ENCODE data around the gene ZNF813.
"Not testable (repeated sequence)": the region's sequence is repeated elsewhere in the genome, so short reads cannot be mapped to it uniquely, and the experiment has no call there.

The ZNF813 gene

DNA sequence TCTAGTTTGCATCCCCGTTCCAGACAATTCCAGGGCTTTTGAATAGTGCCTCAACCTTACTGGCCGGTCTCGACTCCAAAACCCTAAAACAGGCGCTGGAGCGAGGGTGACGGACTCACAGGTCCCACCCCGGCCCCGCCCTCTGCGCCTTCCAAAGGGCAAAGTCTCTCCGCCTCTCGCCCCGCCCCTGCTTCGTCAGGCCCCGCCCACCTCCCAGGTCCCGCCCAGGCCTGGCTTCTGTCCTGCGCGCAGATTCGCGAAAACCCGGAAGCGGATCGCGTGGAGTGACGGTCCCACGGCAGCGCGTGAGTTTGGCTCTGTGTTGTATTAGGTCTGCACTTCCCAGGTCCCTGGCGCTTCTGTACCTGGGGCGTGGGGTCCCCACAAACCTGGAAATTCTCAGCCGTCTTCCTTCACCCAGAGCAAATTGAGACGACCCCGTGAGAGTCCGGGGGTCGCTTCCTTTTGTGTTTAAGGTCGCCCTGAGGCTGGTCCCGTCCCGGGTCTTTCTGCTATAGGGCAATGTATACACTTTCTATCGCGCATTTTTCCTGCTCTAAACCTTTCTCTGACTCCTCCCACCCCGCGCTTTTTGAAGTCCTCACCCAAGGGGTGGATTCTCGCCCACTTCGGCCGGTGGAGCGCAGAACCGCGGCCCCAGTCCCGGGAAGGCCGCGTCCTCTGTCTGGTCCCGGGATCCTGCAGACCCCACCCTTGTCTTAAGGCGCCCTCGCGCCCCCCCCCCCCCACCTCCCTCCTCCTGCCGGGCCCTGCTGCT, at the start of gene ZNF813:
ZNF813 (plus strand) TSS at position 249 of the 778 bp plus-strand sequence. CDS start 16,090 bp downstream, outside the sequence.
- DNase-seq (ENCODE audit: low read depth, low spot score), result peak; percentile 86

DNA sequence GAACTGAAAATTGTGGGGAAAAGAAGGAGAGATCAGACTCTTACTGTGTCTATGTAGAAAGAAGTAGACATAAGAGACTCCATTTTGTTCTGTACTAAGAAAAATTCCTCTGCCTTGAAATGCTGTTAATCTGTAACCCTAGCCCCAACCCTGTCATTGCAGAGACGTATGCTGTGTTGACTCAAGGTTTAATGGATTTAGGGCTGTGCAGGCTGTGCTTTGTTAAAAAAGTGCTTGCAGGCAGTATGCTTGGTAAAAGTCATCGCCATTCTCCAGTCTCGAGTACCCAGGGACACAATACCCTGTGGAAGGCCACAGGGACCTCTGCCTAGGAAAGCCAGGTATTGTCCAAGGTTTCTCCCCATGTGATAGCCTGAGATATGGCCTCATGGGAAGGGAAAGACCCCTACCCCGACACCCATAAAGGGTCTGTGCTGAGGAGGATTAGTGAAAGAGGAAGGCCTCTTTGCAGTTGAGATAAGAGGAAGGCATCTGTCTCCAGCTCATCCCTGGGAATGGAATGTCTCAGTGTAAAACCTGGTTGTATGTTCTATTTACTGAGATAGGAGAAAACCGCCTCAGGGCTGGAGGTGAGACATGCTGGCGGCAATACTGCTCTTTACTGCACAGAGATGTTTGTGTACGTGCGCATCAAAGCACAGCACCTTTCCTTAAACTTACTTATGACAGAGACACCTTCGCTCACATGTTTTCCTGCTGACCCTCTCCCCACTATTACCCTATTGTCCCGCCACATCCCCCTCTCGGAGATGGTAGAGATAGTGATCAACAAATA, 46.8 kb upstream of the ZNF813 start:
- not testable (repeated sequence) for DNase-seq (ENCODE audit: low read depth, low spot score)

DNA sequence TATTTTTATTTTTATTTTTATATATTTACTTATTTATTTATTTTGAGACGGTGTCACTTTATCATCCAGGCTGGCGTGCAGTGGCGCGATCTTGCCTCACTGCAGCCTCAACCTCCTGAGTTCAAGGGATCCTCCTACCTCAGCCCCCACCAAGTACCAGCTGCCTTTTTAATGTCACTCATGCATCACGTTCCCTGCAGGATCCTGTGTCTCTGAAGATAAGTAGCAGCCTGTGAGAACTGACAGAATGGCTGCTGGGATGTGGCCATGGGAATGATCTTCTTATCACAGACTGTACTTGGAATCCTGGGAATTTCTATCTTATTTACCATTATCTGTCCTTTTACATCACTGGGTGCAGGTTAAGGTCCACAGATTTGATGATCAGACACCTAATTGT, 45.0 kb upstream of the ZNF813 start:
- DNase-seq (ENCODE audit: low read depth, low spot score), result no peak

DNA sequence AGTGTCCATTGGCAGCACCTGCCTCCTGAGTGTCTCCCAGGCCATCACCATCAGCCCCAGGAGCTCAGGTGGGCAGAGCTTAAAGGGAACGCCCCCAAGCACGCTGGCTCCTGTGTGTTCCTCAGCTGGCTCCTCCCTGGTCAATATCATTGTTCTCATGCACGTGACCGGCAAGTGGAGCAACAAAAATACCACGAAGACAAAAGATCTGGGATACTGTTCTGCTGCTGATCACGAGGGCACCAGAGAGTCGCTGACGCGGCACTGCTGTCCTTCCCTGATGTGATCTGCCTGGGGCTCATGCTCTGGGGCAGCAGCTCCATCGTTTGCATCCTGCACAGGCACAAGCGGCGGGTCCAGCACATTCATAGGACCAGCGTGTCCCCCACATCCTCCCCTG, 44.5 kb upstream of the ZNF813 start:
- DNase-seq (ENCODE audit: low read depth, low spot score), result not testable (repeated sequence)

DNA sequence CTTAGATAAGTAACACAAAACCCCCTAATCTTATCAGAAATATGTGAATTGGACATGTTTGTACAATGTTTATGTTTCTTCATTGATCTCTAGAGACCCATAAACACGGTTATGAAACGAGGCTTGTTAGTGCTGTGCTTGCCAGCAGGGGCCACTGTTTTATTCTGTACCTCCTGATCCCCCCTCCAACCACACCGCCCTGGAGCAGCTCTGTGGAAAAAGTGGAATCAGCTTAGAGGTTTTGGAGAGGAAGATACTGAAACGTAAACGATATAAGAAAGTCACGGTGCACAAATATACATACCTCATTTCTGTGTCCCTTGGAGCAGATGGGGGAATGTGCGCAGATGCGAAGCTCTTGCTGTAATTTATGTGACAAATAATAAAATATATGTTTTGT, 43.9 kb upstream of the ZNF813 start:
- DNase-seq (ENCODE audit: low read depth, low spot score), result not testable (repeated sequence)

DNA sequence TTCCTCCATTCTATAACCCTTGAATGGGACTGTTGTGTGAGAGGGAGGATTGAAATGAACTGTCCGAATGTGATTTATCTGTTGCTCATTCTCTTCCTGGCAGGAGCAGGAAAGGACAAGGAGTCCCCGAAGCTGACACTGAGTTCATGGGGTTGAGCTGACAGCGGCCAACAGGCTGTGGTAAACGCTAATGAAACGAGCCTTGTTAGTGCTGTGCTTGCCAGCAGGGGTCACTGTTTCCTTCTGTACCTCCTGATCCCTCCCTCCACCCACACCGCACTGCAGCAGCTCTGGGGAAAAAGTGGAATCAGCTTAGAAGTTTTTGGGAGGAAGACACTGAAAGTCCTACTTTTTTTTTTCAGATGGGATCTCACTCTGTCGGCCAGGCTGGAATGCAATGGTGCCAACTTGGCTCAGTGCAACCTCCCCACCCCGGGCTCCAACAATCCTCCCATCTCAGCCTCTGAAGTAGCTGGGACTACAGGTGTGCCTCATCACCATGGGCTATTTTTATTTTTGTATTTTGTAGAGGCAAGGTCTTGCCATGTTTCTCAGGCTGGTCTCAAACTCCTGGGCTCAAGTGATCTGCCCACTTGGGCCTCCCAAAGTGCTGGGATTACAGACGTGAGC, 42.5 kb upstream of the ZNF813 start:
- DNase-seq (ENCODE audit: low read depth, low spot score), result peak; percentile 28

DNA sequence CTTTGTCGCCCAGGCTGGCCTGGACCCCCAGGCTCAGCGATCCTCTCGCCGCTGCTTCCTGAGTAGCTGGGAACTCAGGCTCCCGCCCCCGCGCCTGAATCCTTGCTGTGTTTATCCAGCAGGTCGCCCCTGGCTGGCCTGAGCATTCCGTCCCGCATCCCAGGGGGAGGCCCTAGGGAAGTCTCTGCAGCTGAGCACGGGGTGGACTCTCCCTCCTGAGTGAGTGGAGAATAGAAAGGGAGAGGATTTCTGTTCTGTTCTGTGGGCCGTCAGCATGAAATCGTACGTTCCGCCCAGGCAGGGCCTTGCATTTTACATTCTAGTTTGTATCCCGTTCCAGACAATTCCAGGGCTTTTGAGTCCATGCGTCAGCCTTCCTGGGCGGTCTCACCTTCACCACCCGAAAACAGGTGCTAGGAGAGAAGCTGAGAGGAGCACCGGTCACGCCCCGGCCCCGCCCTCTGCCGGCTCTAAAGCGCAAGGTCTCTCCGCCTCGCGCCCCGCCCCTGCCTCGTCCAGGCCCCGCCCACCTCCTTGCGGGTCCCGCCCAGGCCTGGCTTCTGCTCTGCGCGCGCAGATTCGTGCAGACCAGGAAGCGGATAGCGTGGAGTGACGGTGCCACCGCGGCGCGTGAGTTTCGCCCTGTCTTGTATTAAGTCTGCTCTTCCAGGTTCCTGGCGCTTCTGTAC, 36.0 kb upstream of the ZNF813 start, which contains the start of gene ZNF761:
ZNF761 (plus strand) TSS at position 586 of the 689 bp plus-strand sequence. CDS start 15,285 bp downstream, outside the sequence.
- DNase-seq (ENCODE audit: low read depth, low spot score), result peak; percentile 92

DNA sequence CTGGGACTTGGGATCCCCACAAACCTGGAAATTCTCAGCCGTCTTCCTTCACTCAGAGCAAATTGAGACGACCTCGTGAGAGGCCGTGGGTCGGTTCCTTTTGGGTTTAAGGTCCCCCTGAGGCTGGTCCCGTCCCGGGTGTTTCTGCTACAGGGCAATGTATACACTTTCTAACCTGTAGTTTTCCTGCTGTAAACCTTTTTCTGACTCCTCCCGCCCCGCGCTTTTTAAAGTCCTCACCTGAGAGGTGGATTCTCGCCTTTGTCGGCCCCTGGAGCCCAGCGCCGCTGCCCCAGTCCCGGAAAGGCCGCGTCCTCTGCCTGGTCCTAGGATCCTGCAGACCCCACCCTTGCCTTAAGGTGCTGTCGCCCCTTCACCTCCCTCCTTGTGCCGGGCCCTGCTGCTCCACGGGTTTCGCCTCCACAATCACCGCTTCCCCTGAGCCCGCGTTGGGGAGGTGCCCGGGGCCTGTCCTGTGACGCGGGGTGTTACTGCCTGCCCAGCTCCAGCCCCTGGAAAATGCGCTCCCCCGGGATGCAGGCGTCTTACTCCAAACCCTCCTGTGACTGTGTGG, 35.4 kb upstream of the ZNF813 start:
- DNase-seq (ENCODE audit: low read depth, low spot score), result no peak

DNA sequence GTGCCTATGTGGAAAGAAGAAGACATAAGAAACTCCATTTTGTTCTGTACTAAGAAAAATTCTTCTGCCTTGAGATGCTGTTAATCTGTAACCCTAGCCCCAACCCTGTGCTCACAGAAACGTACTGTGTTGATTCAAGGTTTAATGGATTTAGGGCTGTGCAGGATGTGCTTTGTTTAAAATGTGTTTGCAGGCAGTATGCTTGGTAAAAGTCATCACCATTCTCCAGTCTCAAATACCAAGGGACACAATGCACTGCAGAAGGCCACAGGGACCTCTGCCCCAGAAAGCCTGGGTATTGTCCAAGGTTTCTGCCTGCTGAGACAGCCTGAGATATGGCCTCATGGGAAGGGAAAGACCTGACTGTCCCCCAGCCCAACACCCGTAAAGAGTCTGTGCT, 23.7 kb upstream of the ZNF813 start:
- not testable (repeated sequence) for DNase-seq (ENCODE audit: low read depth, low spot score)

DNA sequence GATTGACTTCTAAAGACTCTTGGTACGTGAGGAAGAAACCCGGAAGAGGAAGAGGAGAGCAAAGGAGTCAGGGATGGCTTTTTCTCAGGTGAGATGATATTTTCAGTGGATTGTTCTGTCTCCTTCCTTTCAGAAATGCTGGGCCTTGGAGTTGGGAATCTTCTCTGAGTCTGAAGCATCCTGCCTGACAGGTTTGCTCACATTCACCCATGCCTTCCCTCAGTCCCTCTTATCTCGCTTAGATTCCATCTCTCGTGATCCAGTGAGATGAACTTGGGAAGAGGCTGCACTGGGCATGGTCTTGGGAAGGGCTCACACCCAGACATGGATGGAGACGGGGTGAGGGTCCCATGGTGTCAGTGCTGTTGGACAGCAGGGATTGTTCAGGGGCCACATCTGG, 20.3 kb upstream of the ZNF813 start:
- DNase-seq (ENCODE audit: low read depth, low spot score), result not testable (repeated sequence)

DNA sequence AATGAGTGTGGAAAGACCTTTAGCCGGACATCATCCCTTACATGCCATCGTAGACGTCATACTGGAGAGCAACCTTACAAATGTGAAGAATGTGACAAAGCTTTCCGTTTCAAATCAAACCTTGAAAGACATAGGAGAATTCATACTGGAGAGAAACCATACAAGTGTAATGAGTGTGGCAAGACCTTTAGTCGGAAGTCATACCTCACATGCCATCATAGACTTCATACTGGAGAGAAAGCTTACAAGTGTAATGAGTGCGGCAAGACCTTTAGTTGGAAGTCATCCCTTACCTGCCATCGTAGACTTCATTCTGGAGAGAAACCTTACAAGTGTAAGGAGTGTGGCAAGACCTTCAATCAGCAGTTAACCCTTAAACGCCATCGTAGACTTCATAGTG, 11.7 kb upstream of the ZNF813 start:
- no peak for DNase-seq (ENCODE audit: low read depth, low spot score)

DNA sequence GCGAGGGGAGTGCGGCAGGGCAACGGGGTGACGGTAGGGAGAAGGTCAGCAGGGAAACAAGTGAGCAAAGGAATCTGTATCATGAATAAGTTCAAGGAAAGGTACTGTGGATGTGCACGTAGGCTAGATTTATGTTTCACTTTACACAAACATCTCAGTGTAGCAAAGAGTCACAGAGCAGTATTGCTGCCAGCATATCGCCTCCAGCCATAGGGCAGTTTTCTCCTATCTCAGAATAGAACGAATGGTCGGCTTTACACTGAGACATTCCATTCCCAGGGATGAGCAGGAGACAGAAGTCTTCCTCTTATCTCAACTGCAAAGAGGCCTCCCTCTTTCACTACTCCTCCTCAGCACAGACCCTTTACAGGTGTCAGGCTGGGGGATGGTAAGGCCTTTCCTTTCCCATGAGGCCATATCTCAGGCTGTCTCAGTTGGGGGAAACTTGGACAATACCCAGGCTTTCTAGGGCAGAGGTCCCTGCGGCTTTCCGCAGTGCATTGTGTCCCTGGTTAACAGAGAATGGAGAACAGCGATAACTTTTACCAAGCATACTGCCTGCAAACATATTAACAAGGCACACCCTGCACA, 7.3 kb upstream of the ZNF813 start:
- not testable (repeated sequence) for DNase-seq (ENCODE audit: low read depth, low spot score)

DNA sequence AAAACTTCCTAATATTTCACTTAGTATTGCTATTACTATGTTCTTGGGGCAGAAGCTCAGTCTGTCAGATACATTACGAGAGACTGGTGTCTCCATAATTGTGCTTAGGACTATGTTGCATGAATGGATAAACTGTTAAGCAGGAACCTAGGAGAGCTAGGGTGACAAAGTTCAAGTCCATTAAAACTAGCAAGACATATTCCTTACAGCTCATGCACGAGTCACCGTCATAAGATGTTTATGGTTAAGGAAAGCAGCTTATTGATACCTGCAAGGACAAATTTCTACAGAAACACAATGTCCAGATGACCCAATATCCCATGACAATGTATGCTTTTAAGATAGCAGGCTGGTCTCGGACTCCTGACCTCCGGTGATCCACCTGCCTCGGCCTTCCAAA, 5.7 kb upstream of the ZNF813 start:
- no peak for DNase-seq (ENCODE audit: low read depth, low spot score)

DNA sequence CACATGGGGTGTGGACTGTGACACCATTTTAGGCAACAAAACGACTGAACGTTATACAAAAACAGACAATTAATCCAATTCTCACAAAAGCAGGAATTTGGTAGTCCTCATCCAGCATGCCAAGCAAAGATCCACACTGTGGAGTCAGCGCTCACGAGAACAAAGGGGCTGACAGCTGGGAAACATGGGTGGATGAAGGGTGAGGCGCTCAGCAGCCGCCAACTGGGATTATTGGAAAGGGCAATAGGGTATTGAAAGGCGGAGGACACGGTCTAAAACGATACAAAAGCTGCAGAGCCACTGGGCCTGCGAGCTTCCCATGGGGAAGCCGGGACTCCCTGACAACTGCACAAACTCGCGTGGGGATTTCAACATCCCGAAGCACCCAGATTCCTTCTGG, 4.7 kb upstream of the ZNF813 start:
- no peak for DNase-seq (ENCODE audit: low read depth, low spot score)

DNA sequence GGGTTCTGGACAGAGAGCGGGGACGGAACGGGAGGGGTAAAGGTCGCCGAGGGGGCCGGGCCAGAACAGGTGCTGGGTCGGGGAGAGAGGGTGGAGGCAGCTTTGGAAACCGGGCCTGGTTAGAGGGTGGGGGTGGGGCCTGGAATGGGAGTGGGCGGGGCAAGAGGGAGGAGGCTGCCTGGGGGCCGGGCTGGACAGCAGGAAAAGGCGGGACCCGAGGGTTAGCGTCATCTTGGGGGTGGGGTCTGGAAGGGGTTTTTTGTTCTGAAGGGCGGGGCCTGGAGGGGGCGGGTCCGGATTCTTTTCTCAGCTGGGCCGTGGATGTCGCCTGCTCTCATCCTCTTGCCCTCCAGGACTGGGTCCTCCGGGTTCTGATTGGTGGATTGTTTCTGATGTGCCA, 4.3 kb upstream of the ZNF813 start:
- no peak for DNase-seq (ENCODE audit: low read depth, low spot score)

DNA sequence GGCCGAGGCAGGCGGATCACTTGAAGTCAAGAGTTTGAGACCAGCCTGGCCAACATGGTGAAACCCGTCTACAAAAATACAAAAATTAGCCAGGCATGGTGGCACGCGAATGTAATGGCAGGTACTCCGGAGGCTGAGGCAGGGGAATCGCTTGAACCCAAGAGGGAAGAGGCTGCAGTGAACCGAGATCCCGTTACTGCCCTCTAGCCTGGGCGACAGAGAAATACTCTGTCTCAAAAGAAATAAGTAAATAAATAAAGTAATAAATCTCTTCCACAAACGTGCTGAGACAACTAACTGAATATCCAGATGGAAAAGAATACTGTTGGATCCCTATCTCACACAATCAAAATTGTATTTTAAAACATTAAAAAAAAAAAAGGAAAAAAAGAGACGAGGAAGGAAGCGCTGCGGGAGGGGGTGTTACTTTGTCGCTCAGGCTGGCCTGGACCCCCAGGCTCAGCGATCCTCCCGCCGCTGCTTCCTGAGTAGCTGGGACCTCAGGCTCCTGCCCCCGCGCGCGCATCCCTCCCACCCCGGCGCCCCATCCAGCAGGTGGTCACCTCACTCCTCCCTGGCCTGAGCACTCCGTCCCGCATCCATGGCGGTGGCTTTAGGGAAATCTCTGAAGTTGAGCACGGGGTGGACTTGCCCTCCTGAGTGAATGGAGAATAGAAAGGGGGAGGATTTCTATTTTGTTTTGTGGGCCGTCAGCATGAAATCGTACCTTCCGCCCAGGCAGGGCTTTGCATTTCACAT, 628 bp upstream of the ZNF813 start:
- DNase-seq (ENCODE audit: low read depth, low spot score), result no peak

DNA sequence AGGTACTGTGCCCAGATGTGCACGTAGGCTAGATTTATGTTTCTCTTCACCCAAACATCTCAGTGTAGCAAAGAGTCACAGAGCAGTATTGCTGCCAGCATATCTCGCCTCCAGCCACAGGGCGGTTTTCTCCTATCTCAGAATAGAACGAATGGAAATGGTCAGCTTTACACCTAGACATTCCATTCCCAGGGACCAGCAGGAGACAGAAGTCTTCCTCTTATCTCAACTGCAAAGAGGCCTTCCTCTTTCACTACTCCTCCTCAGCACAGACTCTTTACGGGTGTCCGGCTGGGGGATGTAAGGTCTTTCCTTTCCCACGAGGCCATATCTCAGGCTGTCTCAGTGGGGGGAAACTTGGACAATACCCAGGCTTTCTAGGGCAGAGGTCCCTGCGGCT, 1.1 kb downstream of the ZNF813 start:
- DNase-seq (ENCODE audit: low read depth, low spot score), result not testable (repeated sequence)

DNA sequence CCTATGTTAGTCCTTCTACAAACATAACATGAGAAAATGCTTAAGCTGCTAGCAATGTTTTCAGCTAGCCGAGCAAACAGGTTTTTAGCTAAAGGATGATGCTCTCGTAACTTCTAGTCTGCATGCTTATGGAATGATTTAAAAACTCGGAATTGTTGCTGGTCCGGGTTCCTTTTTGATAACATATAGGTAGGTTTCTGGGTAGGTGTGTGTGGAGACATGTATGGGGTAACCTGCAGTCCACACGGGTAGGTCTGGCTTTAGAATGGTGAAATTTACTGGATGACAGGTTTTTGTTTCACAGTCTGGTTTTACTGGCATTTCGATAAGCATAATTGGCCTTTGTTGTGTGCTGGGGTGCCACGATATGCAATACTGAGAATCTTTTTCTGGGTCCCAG, 4.4 kb downstream of the ZNF813 start:
- no peak for DNase-seq (ENCODE audit: low read depth, low spot score)

DNA sequence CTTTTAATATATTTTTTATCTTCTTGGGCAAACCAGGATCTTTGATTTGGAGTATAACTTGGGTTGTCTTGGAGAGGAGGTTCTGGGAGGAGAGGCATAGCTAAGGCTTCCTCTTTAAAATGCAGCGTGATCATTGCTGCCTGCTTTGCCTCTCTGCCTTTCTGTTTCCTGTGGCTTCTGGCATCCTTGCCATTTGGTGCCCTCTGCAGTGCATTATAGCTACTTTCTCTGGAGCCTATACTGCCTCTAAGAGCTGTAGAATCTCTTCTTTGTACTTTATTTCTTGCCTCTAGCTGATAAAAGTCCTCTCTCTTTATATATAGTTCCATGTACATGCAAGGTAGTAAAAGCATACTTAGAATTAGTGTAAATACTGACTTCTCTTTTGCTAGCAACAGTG, 7.3 kb downstream of the ZNF813 start:
- not testable (repeated sequence) for DNase-seq (ENCODE audit: low read depth, low spot score)

DNA sequence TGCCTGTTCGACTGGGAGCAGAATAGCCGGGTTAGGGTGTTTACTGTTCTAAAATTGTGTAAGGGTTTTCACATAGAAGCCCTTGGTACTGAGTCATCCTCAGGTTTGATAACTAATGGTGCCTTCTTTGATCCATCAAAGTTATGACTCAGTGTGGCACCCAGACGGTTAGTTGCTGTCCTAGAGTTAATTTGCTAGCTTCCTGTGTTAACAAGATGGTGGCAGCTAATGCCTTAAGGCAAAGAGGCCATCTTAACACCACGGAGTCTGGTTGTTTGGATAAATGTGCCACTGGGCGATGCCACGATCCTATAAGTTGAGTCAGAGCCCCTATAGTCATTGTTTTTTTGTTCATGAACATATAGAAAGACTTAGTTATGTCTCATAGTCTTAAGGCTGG, 7.9 kb downstream of the ZNF813 start:
- DNase-seq (ENCODE audit: low read depth, low spot score), result not testable (repeated sequence)
